ENCODE measurements around the gene REM2.

GRCh38 chr14:22856428-22856827 lies 26.6 kb upstream of the REM2 start:
- TF ChIP-seq, protein P1, sequence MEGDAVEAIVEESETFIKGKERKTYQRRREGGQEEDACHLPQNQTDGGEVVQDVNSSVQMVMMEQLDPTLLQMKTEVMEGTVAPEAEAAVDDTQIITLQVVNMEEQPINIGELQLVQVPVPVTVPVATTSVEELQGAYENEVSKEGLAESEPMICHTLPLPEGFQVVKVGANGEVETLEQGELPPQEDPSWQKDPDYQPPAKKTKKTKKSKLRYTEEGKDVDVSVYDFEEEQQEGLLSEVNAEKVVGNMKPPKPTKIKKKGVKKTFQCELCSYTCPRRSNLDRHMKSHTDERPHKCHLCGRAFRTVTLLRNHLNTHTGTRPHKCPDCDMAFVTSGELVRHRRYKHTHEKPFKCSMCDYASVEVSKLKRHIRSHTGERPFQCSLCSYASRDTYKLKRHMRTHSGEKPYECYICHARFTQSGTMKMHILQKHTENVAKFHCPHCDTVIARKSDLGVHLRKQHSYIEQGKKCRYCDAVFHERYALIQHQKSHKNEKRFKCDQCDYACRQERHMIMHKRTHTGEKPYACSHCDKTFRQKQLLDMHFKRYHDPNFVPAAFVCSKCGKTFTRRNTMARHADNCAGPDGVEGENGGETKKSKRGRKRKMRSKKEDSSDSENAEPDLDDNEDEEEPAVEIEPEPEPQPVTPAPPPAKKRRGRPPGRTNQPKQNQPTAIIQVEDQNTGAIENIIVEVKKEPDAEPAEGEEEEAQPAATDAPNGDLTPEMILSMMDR (IDR thresholded peaks at IDR 0.05): no peak
- no peak for TF ChIP-seq POLR2A (IDR thresholded peaks at IDR 0.05)

Data from Peyer's patch (tissue), 4 donors.